ENCODE results near the gene HUS1. TPM values are rescaled to one million over a fixed set of nuclear protein-coding genes. Genes with fewer than 3 reads are reported as not detected.
A peak's percentile ranks its signal among the peaks of the same experiment; 100 is the strongest.
"Not testable (repeated sequence)": the region's sequence is repeated elsewhere in the genome, so short reads cannot be mapped to it uniquely, and the experiment has no call there.

HUS1 gene
- total RNA-seq, 1 donor from 2014 or later: 34.4 TPM

- Histone ChIP-seq H3K4me1 (ENCODE audit: insufficient read depth, low read length) (peaks cover 21% of the 10 kb centered on the region), H3K27me3 (ENCODE audit: insufficient read depth, low read length) (no peaks in the 10 kb centered on the region), H2AFZ (ENCODE audit: low read depth, low read length) (peak overlapping the region; percentile 27), H3K36me3 (ENCODE audit: insufficient read depth, low read length) (no peaks in the 10 kb centered on the region), H3K79me2 (ENCODE audit: insufficient read depth, low read length) (no peaks in the 10 kb centered on the region), H3K9ac (ENCODE audit: low read length) (no peak overlapping the region), H3K4me3 (ENCODE audit: insufficient read depth, low read depth, low read length) (no peak overlapping the region), H3K27ac (ENCODE audit: low read depth, low read length) (no peak overlapping the region), H3K4me2 (ENCODE audit: low read length) (no peak overlapping the region), H4K20me1 (ENCODE audit: insufficient read depth, low read length) (no peaks in the 10 kb centered on the region), H3K9me3 (ENCODE audit: insufficient read depth, low read depth, low read length) (no peaks in the 10 kb centered on the region)
- Mint-ChIP-seq H3K4me3 (ENCODE audit: unreplicated experiment) (no peak overlapping the region), H3K27ac (ENCODE audit: unreplicated experiment) (no peak overlapping the region), H3K9me3 (ENCODE audit: unreplicated experiment) (no peaks in the 10 kb centered on the region), H3K4me1 (ENCODE audit: low read depth, unreplicated experiment) (peaks cover 45% of the 10 kb centered on the region), H3K36me3 (ENCODE audit: low read depth, unreplicated experiment) (no peaks in the 10 kb centered on the region), H3K27me3 (ENCODE audit: low read depth, unreplicated experiment) (no peaks in the 10 kb centered on the region)
- no peak for TF ChIP-seq EZH2 (IDR thresholded peaks at IDR 0.05; ENCODE audit: insufficient read depth, low read length)
- TF ChIP-seq, protein P1, sequence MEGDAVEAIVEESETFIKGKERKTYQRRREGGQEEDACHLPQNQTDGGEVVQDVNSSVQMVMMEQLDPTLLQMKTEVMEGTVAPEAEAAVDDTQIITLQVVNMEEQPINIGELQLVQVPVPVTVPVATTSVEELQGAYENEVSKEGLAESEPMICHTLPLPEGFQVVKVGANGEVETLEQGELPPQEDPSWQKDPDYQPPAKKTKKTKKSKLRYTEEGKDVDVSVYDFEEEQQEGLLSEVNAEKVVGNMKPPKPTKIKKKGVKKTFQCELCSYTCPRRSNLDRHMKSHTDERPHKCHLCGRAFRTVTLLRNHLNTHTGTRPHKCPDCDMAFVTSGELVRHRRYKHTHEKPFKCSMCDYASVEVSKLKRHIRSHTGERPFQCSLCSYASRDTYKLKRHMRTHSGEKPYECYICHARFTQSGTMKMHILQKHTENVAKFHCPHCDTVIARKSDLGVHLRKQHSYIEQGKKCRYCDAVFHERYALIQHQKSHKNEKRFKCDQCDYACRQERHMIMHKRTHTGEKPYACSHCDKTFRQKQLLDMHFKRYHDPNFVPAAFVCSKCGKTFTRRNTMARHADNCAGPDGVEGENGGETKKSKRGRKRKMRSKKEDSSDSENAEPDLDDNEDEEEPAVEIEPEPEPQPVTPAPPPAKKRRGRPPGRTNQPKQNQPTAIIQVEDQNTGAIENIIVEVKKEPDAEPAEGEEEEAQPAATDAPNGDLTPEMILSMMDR (IDR thresholded peaks at IDR 0.05; ENCODE audit: insufficient read depth, low read depth, low read length): no peak
- DNase-seq (ENCODE audit: low read depth) (no peak), FAIRE-seq (no peak)
Measured at GRCh38 chr7:47943676-47944474, 35.5 kb downstream of the HUS1 start.

DNA sequence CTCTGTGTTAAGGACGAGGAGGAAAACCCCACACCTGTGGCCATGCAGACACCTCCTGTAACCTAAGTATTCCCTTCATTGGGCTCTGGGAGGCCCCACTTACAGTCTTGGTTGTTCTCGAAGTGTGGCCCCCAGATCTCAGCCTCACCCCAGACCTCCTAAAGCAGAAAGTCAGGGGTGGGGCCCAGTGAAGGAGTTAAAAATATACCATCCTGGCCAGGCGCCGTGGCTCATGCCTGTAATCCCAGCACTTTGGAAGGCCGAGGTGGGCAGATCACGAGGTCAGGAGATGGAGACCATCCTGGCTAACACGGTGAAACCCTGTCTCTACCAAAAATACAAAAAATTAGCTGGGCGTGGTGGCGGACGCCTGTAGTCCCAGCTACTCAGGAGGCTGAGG lies 36.8 kb downstream of the HUS1 start:
- H3K9me3 Mint-ChIP-seq (ENCODE audit: unreplicated experiment); H3K27ac Mint-ChIP-seq (ENCODE audit: unreplicated experiment); H3K9ac ChIP-seq (ENCODE audit: low read length); DNase-seq (ENCODE audit: low read depth); H2AFZ ChIP-seq (ENCODE audit: low read depth, low read length); H3K27ac ChIP-seq (ENCODE audit: low read depth, low read length); H3K9me3 ChIP-seq (ENCODE audit: insufficient read depth, low read depth, low read length); H3K36me3 Mint-ChIP-seq (ENCODE audit: low read depth, unreplicated experiment); H3K79me2 ChIP-seq (ENCODE audit: insufficient read depth, low read length); H3K4me3 Mint-ChIP-seq (ENCODE audit: unreplicated experiment); H3K27me3 ChIP-seq (ENCODE audit: insufficient read depth, low read length); FAIRE-seq; H3K36me3 ChIP-seq (ENCODE audit: insufficient read depth, low read length); H3K4me3 ChIP-seq (ENCODE audit: insufficient read depth, low read depth, low read length); H4K20me1 ChIP-seq (ENCODE audit: insufficient read depth, low read length); H3K27me3 Mint-ChIP-seq (ENCODE audit: low read depth, unreplicated experiment); H3K4me2 ChIP-seq (ENCODE audit: low read length): not testable (repeated sequence)
- peaks cover 21% of the 10 kb centered on the region for H3K4me1 ChIP-seq (ENCODE audit: insufficient read depth, low read length)
- peaks cover 35% of the 10 kb centered on the region for H3K4me1 Mint-ChIP-seq (ENCODE audit: low read depth, unreplicated experiment)

- Histone ChIP-seq H3K36me3 (ENCODE audit: insufficient read depth, low read length) (no peaks in the 10 kb centered on the region), H3K79me2 (ENCODE audit: insufficient read depth, low read length) (no peaks in the 10 kb centered on the region), H3K4me1 (ENCODE audit: insufficient read depth, low read length) (peaks cover 21% of the 10 kb centered on the region), H3K9ac (ENCODE audit: low read length) (peak overlapping the region; percentile 74), H3K27me3 (ENCODE audit: insufficient read depth, low read length) (no peaks in the 10 kb centered on the region), H2AFZ (ENCODE audit: low read depth, low read length) (no peak overlapping the region), H4K20me1 (ENCODE audit: insufficient read depth, low read length) (no peaks in the 10 kb centered on the region), H3K9me3 (ENCODE audit: insufficient read depth, low read depth, low read length) (no peaks in the 10 kb centered on the region), H3K27ac (ENCODE audit: low read depth, low read length) (peak overlapping the region; percentile 95), H3K4me2 (ENCODE audit: low read length) (peak overlapping the region; percentile 70), H3K4me3 (ENCODE audit: insufficient read depth, low read depth, low read length) (no peak overlapping the region)
- no peaks in the 10 kb centered on the region for H3K27me3 Mint-ChIP-seq (ENCODE audit: low read depth, unreplicated experiment)
- peaks cover 34% of the 10 kb centered on the region for H3K4me1 Mint-ChIP-seq (ENCODE audit: low read depth, unreplicated experiment)
- peak overlapping the region; percentile 93 for H3K27ac Mint-ChIP-seq (ENCODE audit: unreplicated experiment)
- peak; percentile 36 for DNase-seq (ENCODE audit: low read depth)
- H3K36me3 Mint-ChIP-seq (ENCODE audit: low read depth, unreplicated experiment): no peaks in the 10 kb centered on the region
- H3K9me3 Mint-ChIP-seq (ENCODE audit: unreplicated experiment): no peaks in the 10 kb centered on the region
- FAIRE-seq: no peak
- TF ChIP-seq EZH2 (IDR thresholded peaks at IDR 0.05; ENCODE audit: insufficient read depth, low read length): no peak
- TF ChIP-seq, protein P1 (IDR thresholded peaks at IDR 0.05; ENCODE audit: insufficient read depth, low read depth, low read length): no peak
- H3K4me3 Mint-ChIP-seq (ENCODE audit: unreplicated experiment): no peak overlapping the region
Measured at GRCh38 chr7:47942132-47942531, 37.3 kb downstream of the HUS1 start.

All from astrocyte (in vitro differentiated cells and primary cell).